IPS-NIHi7 (cell line): ENCODE results near the gene ZSCAN2.

ENCODE experiments used
- DNase-seq: peaks from one replicate; pipeline ENCODE4 v3.0.0; 2012; ENCODE audit warnings: mixed read lengths; ENCODE audit errors: extremely low spot score

The ZSCAN2 gene

DNA sequence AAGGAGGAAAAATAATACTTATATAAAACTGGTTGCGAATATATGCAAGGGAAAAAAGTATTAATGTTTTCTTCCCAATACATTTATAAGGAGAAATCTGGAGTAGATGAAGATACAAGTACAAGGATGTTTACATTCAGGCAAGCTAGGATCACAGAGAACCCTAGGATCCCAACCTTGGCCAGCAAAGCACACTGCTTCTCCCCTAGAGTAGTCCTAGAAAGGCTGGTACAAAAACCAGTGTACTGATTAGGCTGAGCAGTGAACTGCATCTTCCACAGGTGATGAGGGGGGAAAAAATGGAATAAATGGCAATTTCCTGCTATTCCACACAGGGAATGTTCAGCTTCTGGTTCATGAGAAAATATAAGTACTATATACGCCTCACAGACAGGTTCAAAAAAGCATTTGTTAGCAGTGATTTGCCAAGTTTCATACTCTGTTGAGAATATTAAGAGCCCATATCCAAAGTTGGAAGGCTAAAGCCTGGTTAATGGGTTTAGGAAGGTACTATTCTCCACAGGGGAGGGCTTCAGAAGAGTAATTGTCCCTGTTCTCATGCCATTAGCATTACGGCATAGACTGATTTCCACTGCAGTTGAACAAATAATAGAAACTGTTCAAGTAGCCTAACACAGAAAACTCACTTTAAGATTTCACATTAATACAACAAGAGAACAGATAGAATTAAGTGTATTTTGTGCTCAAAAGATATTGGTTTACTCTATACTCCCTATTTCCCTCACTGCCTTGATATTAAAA is 67.6 kb downstream of the ZSCAN2 start:
- no peak for DNase-seq

DNA sequence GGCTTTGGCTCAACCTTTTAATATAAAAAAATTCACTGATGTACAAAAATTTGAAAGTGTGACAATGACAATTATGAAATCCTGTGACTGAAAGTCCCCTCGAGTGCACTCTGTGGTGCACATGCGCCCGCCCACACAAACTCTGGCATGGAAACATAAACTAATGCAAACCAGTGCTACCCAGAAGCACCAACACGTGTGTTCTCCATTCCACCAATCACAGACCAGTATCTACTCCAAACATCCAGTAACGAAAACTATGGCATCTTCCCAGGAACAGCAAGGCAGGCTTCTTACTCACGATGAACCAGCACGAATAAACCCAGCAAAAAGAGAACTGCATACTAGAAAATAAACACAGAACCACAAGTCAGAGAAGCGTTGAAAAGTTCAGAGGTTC is 68.9 kb downstream of the ZSCAN2 start:
- DNase-seq: no peak

DNA sequence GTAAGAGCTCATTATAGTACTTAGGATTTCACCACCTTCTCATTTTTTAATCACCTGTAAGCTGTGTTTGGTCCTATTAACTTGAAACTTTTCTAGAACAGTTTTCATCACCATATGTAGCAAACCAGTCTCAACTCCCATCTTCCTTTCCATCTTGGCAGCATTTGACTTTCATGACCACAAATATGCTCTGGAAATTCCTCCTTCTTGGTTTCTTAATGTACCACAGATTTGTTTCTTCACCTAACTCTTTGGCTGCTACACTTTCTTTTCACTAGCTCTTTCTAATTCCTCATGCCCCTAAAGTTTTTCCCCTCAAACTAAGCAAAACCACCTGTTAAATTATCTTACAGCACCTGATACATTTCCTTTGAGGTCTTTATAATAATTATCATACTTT is 70.4 kb downstream of the ZSCAN2 start:
- DNase-seq: no peak
